Mucosa of rectum (tissue), 2 donors: ENCODE data around the gene ZNF432.
A peak's percentile ranks its signal among the peaks of the same experiment; 100 is the strongest.

ENCODE experiments used
- H3K27ac ChIP-seq, 2 donors: one replicate each; pipeline ENCODE4 v1.7.0; 2013; ENCODE audit warnings: inconsistent platforms in 2 of 2, low read depth in 2 of 2, low read length in 2 of 2
- H3K27me3 ChIP-seq, 2 donors: one replicate each; pipeline ENCODE4 v1.7.0; 2013; ENCODE audit warnings: low read length in 2 of 2; ENCODE audit not compliant: control insufficient read depth in 2 of 2, insufficient read depth in 2 of 2
- H3K36me3 ChIP-seq, 2 donors: one replicate each; pipeline ENCODE4 v1.7.0; 2013; ENCODE audit warnings: low read length in 2 of 2; ENCODE audit not compliant: control insufficient read depth in 2 of 2, insufficient read depth in 2 of 2
- H3K4me1 ChIP-seq, 2 donors: one replicate each; pipeline ENCODE4 v1.7.0; 2013; ENCODE audit warnings: low read length in 2 of 2, mild to moderate bottlenecking in 1 of 2; ENCODE audit not compliant: control insufficient read depth in 2 of 2, insufficient read depth in 2 of 2
- H3K4me3 ChIP-seq, 2 donors: one replicate each; pipeline ENCODE4 v1.7.0; 2013; ENCODE audit warnings: low read length in 2 of 2
- H3K9ac ChIP-seq, 2 donors: one replicate each; pipeline ENCODE4 v1.7.0; 2013; ENCODE audit warnings: low read length in 2 of 2, low read depth in 1 of 2, mild to moderate bottlenecking in 1 of 2
- H3K9me3 ChIP-seq, 2 donors: one replicate each; pipeline ENCODE4 v1.7.0; 2013; ENCODE audit warnings: low read length in 2 of 2; ENCODE audit not compliant: control insufficient read depth in 2 of 2
- donor health status: healthy.
- donor health status: Normal muscosa, but diverticular disease.

The ZNF432 gene

DNA sequence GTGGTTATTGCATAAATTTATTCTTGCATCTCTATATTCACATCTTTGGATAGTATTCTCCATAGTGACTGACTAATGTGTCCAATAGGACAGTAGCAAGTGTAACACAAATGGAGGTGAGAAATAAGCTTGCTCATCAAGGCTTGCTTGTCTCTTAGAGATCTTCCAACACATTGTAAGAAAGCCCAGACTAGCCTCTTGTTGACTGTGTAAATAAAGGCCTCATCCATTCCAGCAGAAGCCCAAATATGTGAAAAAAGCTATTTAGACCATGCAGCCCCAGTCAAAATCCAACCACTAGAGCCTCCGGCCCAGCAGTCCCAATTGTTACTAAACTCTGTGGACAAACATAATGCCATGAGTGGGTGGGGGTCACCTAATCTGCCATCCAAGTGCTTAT lies 38.0 kb downstream of the ZNF432 start:
- Histone ChIP-seq H3K36me3 (peaks cover 4 to 7% of the 10 kb centered on the region in 2 donors), H3K27me3 (no peaks in the 10 kb centered on the region), H3K4me3 (no peak overlapping the region), H3K9me3 (peaks cover 10 to 16% of the 10 kb centered on the region in 2 donors), H3K9ac (no peak overlapping the region), H3K4me1 (peaks cover 3 to 4% of the 10 kb centered on the region in 2 donors), H3K27ac (no peak overlapping the region)

GRCh38 chr19:52007806-52008557 lies 40.7 kb downstream of the ZNF432 start, which contains the start of gene ZNF615:
TSS of gene ZNF615 (minus strand) at chr19:52008211. CDS start at chr19:52003711, 4,500 bp downstream.
- peak within 1 kb of the TSS; percentile 67 to 89 for H3K27ac ChIP-seq
- peaks cover 10 to 12% of the 10 kb centered on the region in 2 donors for H3K36me3 ChIP-seq
- H3K27me3 ChIP-seq, result no peaks in the 10 kb centered on the region
- H3K9ac ChIP-seq, result peak within 1 kb of the TSS; percentile 85 to 91
- H3K4me1 ChIP-seq, result peaks cover 3 to 4% of the 10 kb centered on the region in 2 donors
- peaks cover 9 to 12% of the 10 kb centered on the region in 2 donors for H3K9me3 ChIP-seq
- H3K4me3 ChIP-seq, result peak within 1 kb of the TSS; percentile 88 to 99

GRCh38 chr19:52007451-52007805 lies 41.2 kb downstream of the ZNF432 start:
- Histone ChIP-seq H3K27me3 (no peaks in the 10 kb centered on the region), H3K36me3 (peaks cover 11 to 12% of the 10 kb centered on the region in 2 donors), H3K27ac (peak overlapping the region; percentile 67 to 89), H3K4me1 (peaks cover 3 to 4% of the 10 kb centered on the region in 2 donors), H3K9ac (peak overlapping the region; percentile 85 to 91), H3K4me3 (peak overlapping the region; percentile 88 to 99), H3K9me3 (peaks cover 10 to 11% of the 10 kb centered on the region in 2 donors)

- no peak overlapping the region for H3K27ac ChIP-seq
- H3K27me3 ChIP-seq, result no peaks in the 10 kb centered on the region
- H3K4me3 ChIP-seq, result peak overlapping the region; percentile 20 to 38
- no peak overlapping the region for H3K9ac ChIP-seq
- H3K36me3 ChIP-seq, result peaks cover 46 to 50% of the 10 kb centered on the region in 2 donors
- H3K9me3 ChIP-seq, result peaks cover 59 to 67% of the 10 kb centered on the region in 2 donors
- no peaks in the 10 kb centered on the region for H3K4me1 ChIP-seq
These were observed 54.5 kb downstream of the ZNF432 start for GRCh38 chr19:51994048-51994644.

DNA sequence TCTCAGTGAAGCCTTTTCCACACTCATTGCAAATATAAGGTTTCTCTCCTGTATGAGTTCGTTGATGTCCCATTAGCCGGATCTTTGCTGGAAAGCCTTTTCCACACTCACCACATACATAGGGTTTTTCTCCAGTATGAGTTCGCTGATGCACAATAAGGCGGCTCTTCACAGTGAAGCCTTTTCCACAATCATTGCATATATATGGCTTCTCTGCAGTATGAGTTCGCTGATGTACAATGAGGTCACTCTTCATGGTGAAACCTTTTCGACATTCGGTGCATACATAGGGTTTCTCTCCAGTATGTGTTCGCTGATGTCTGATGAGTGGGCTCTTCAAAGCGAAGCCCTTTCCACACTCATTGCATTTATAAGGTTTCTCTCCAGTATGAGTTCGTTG lies 55.2 kb downstream of the ZNF432 start:
- Histone ChIP-seq H3K9ac (no peak overlapping the region), H3K4me1 (no peaks in the 10 kb centered on the region), H3K36me3 (peaks cover 39 to 43% of the 10 kb centered on the region in 2 donors), H3K4me3 (peak overlapping the region in 1 of 2 donors; percentile 20), H3K27me3 (no peaks in the 10 kb centered on the region), H3K27ac (no peak overlapping the region), H3K9me3 (peaks cover 60 to 61% of the 10 kb centered on the region in 2 donors)

GRCh38 chr19:51986309-51987291 lies 62.0 kb downstream of the ZNF432 start, which contains the start of gene ZNF350:
TSS of gene ZNF350 (minus strand) at chr19:51986840. CDS start at chr19:51974360, 12,480 bp downstream.
- Histone ChIP-seq H3K9ac (peak within 1 kb of the TSS; percentile 80 to 94), H3K4me1 (peaks cover 0 to 7% of the 10 kb centered on the region in 2 donors), H3K9me3 (peaks cover 10 to 36% of the 10 kb centered on the region in 2 donors), H3K27me3 (no peaks in the 10 kb centered on the region), H3K36me3 (peaks cover 9 to 12% of the 10 kb centered on the region in 2 donors), H3K27ac (peak within 1 kb of the TSS; percentile 64 to 67), H3K4me3 (peak within 1 kb of the TSS; percentile 80 to 100)

DNA sequence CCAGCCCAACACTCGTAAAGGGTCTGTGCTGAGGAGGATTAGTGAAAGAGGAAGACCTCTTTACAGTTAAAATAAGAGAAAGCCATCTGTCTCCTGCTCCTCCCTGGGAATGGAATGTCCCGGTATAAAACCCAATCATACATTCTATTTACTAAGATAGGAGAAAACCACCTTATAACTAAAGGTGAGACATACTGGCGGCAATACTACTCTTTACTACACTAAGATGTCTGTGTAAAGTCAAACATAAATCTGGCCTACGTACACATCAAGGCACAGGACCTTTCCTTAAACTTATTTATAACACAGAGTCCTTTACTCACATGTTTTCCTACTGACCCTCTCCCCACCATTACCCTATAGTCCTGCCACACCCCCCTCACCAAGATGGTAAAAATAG lies 65.3 kb downstream of the ZNF432 start:
- Histone ChIP-seq H3K9ac (no peak overlapping the region), H3K36me3 (peaks cover 21 to 34% of the 10 kb centered on the region in 2 donors), H3K4me3 (no peak overlapping the region), H3K9me3 (peaks cover 26 to 46% of the 10 kb centered on the region in 2 donors), H3K27ac (no peak overlapping the region), H3K27me3 (no peaks in the 10 kb centered on the region), H3K4me1 (peaks cover 0 to 7% of the 10 kb centered on the region in 2 donors)
